Keratinocyte (primary cell): ENCODE data around the gene CD4. TPM values are rescaled to one million over a fixed set of nuclear protein-coding genes. Genes with fewer than 3 reads are reported as not detected.

Experiments used
- DNase-seq: peaks from one replicate; pipeline ENCODE4 v3.0.0-alpha.2; 2011; ENCODE audit warnings: low read depth, missing footprints, low spot score
- FAIRE-seq: peaks from 2 replicates; lab custom pipeline; 2011; peaks lifted over from hg19 to GRCh38; lab: Jason Lieb, UNC
- H2AFZ ChIP-seq: 2 replicates; pipeline ENCODE4 v1.6.0; 2012; ENCODE audit warnings: low read length, control low read depth, inconsistent platforms; ENCODE audit not compliant: control insufficient read depth
- H3K27ac ChIP-seq: 2 replicates; pipeline ENCODE4 v1.5.1; 2011; ENCODE audit warnings: low read length; ENCODE audit not compliant: control insufficient read depth, insufficient read depth
- H3K27me3 ChIP-seq: 3 replicates; pipeline ENCODE4 v1.6.0; 2011; ENCODE audit warnings: low read length; ENCODE audit not compliant: control insufficient read depth, insufficient read depth; ENCODE audit errors: extremely low read depth
- H3K36me3 ChIP-seq, 2 experiments: 2 replicates in 1 of 2; 3 replicates in 1 of 2; pipeline ENCODE4 v1.5.1; 2011; ENCODE audit warnings: low read length in 2 of 2, mild to moderate bottlenecking in 1 of 2; ENCODE audit not compliant: control insufficient read depth in 2 of 2, insufficient read depth in 2 of 2; ENCODE audit errors: extremely low read depth in 1 of 2
- H3K4me1 ChIP-seq: 3 replicates; pipeline ENCODE4 v1.5.1; 2011; ENCODE audit warnings: low read length; ENCODE audit not compliant: control insufficient read depth, insufficient read depth; ENCODE audit errors: extremely low read depth
- H3K4me2 ChIP-seq: 3 replicates; pipeline ENCODE4 v1.6.0; 2011; ENCODE audit warnings: low read depth, low read length; ENCODE audit not compliant: control insufficient read depth, insufficient read depth; ENCODE audit errors: extremely low read depth
- H3K4me3 ChIP-seq, 3 experiments: fragments of 200-600 bp in 1 of 3; sonication (generic) in 1 of 3; 2 replicates in 2 of 3; 3 replicates in 1 of 3; pipeline ENCODE4 v1.5.1; 2011 to 2016; ENCODE audit warnings: low read length in 3 of 3, mild to moderate bottlenecking in 3 of 3, control low read depth in 2 of 3, inconsistent platforms in 1 of 3, low read depth in 1 of 3, mixed read lengths in 1 of 3, mixed run types in 1 of 3, moderate library complexity in 1 of 3; ENCODE audit not compliant: control insufficient read depth in 2 of 3, insufficient read depth in 2 of 3; ENCODE audit errors: extremely low read depth in 1 of 3
- H3K79me2 ChIP-seq: 2 replicates; pipeline ENCODE4 v1.6.0; 2012; ENCODE audit warnings: low read length; ENCODE audit not compliant: control insufficient read depth, insufficient read depth
- H3K9ac ChIP-seq: 3 replicates; pipeline ENCODE4 v1.6.0; 2011; ENCODE audit warnings: low read length; ENCODE audit not compliant: control insufficient read depth, insufficient read depth; ENCODE audit errors: extremely low read depth
- H3K9me1 ChIP-seq: 3 replicates; pipeline ENCODE4 v1.6.0; 2011; ENCODE audit warnings: low read length; ENCODE audit not compliant: control insufficient read depth, insufficient read depth; ENCODE audit errors: extremely low read depth
- H3K9me3 ChIP-seq: 2 replicates; pipeline ENCODE4 v1.5.1; 2012; ENCODE audit warnings: low read depth, low read length; ENCODE audit not compliant: control insufficient read depth
- H4K20me1 ChIP-seq: 3 replicates; pipeline ENCODE4 v1.6.0; 2011; ENCODE audit warnings: low read length; ENCODE audit not compliant: control insufficient read depth, insufficient read depth; ENCODE audit errors: extremely low read depth
- CTCF ChIP-seq, 3 experiments: IDR thresholded peaks in 1 of 3; conservative IDR thresholded peaks in 1 of 3; optimal IDR thresholded peaks in 1 of 3; 2 replicates in 2 of 3; 3 replicates in 1 of 3; pipeline versions ENCODE3 to v1.5.1; 2011; ENCODE audit warnings: low read length in 3 of 3, mild to moderate bottlenecking in 3 of 3, moderate library complexity in 2 of 3, control low read depth in 1 of 3, inconsistent platforms in 1 of 3; ENCODE audit not compliant: insufficient read depth in 2 of 3; ENCODE audit errors: extremely low read depth in 1 of 3
- EZH2 ChIP-seq: IDR thresholded peaks from one replicate; pipeline ENCODE4 v1.6.1; 2012; ENCODE audit warnings: inconsistent platforms, mild to moderate bottlenecking, low read length, moderate library complexity
- dilution Hi-C: fragments of 300-500 bp; cut with MboI; formaldehyde crosslinking; loops from one replicate; pipeline ENCODE4 v1.7.0; 2020; ENCODE audit warnings: low sequenced_read_pairs; ENCODE audit not compliant: extremely low pct_ligation_motif_present
- polyA plus RNA-seq, 5 experiments: library from polyadenylated mRNA; depleted of rRNA in 3 of 5; stranded (reverse) in 3 of 5; stranded (forward) in 1 of 5; unstranded in 1 of 5; fragments of >200 nt; gene quantifications; 1 replicate in 1 of 5; 2 replicates in 3 of 5; 3 replicates in 1 of 5; pipeline versions ENCODE4 v1.2.1 to v1.2.3, GENCODE V29; 2011 to 2012; ENCODE audit warnings: missing spikeins in 2 of 5, low read depth in 1 of 5, low replicate concordance in 1 of 5

The CD4 gene
- polyA plus RNA-seq, 1 donor (not counting 4 experiments of a cell fraction or from before 2014, with no cell fraction given) = 0.01 TPM

- H3K4me3 ChIP-seq = no peak overlapping the region
- dilution Hi-C loops = no loop called here
- H3K4me2 ChIP-seq = no peak overlapping the region
- H3K9ac ChIP-seq = no peak overlapping the region
- FAIRE-seq (no peak), DNase-seq (no peak)
- H2AFZ ChIP-seq = no peak overlapping the region
- H3K4me1 ChIP-seq = peaks cover 26% of the 10 kb centered on the region
- no peak overlapping the region for H3K27ac ChIP-seq
- TF ChIP-seq CTCF (optimal IDR thresholded peaks at IDR 0.05 in 1 of 3, IDR thresholded peaks at IDR 0.05 in 1 of 3, conservative IDR thresholded peaks at IDR 0.05 in 1 of 3; ENCODE audit: extremely low read depth in 1 of 3, insufficient read depth in 2 of 3, low read length in 3 of 3) (no peak), EZH2 (no peak)
- no peaks in the 10 kb centered on the region for H3K9me1 ChIP-seq
- peaks cover 14% of the 10 kb centered on the region for H3K27me3 ChIP-seq
- no peaks in the 10 kb centered on the region for H4K20me1 ChIP-seq
- peaks cover 4 to 7% of the 10 kb centered on the region in 2 experiments for H3K36me3 ChIP-seq
- no peaks in the 10 kb centered on the region for H3K9me3 ChIP-seq
- H3K79me2 ChIP-seq = peaks cover 11% of the 10 kb centered on the region
Measured at GRCh38 chr12:6768990-6769389, 20.3 kb upstream of the CD4 start.

GRCh38 chr12:6769666-6770065, 19.7 kb upstream of the CD4 start:
- Histone ChIP-seq H2AFZ (no peak overlapping the region), H3K4me3 (no peak overlapping the region), H4K20me1 (no peaks in the 10 kb centered on the region), H3K36me3 (peaks cover 4 to 7% of the 10 kb centered on the region in 2 experiments), H3K4me2 (no peak overlapping the region), H3K9ac (no peak overlapping the region), H3K79me2 (peaks cover 11% of the 10 kb centered on the region), H3K4me1 (peaks cover 22% of the 10 kb centered on the region), H3K9me1 (no peaks in the 10 kb centered on the region), H3K27ac (no peak overlapping the region), H3K9me3 (no peaks in the 10 kb centered on the region), H3K27me3 (peaks cover 21% of the 10 kb centered on the region)
- dilution Hi-C loops = no loop called here
- no peak for FAIRE-seq
- no peak for DNase-seq
- TF ChIP-seq EZH2 (no peak), CTCF (optimal IDR thresholded peaks at IDR 0.05 in 1 of 3, IDR thresholded peaks at IDR 0.05 in 1 of 3, conservative IDR thresholded peaks at IDR 0.05 in 1 of 3; ENCODE audit: extremely low read depth in 1 of 3, insufficient read depth in 2 of 3, low read length in 3 of 3) (no peak)
